Stimulated activated CD4-positive, alpha-beta T cell treated with anti-CD3 and anti-CD28 coated beads, Interleukin-12 subunit alpha, Interleukin-12 subunit beta, amount 100 ng/mL, for 24 hours (primary cell): ENCODE results near the gene SLC25A36.
"Not testable (repeated sequence)": the region's sequence is repeated elsewhere in the genome, so short reads cannot be mapped to it uniquely, and the experiment has no call there.

Experiments used
- DNase-seq, 2 experiments: peaks; one replicate each; pipeline ENCODE4 v3.0.0-alpha.2; 2020; ENCODE audit warnings: low read depth in 2 of 2

SLC25A36 gene

DNA sequence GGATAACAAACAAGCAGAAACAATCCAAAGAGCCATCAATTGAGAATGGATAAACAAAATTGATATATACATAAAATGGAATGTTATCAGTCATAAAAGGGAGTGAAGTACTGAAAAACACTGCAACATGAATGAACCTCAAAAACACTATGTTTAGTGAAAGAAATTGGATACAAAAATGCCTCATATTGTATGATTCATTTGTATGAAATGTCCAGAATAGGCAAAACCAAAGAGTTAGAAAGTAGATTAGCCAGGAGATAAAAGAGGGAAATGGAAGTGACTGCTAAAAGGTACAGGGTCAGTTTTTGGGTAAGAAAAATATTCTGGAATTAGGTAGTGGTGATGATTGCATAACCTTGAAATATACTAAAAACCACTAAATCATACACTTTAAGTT lies 9.8 kb upstream of the SLC25A36 start:
- DNase-seq, result no peak

DNA sequence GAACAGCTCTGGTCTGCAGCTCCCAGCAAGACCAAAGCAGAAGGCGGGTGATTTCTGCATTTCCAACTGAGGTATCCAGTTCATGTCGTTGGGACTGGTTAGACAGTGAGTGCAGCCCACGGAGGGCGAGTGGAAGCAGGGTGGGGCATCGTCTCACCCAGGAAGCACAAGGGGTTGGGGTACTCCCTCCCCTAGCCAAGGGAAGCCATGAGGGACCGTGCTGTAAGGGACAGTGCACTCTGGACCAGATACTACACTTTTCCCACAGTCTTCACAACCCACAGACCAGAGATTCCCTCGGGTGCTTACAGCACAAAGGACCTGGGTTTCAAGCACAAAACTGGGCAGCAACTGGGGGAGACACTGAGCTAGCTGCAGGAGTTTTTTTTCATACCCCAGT lies 8.5 kb upstream of the SLC25A36 start:
- DNase-seq, result no peak

DNA sequence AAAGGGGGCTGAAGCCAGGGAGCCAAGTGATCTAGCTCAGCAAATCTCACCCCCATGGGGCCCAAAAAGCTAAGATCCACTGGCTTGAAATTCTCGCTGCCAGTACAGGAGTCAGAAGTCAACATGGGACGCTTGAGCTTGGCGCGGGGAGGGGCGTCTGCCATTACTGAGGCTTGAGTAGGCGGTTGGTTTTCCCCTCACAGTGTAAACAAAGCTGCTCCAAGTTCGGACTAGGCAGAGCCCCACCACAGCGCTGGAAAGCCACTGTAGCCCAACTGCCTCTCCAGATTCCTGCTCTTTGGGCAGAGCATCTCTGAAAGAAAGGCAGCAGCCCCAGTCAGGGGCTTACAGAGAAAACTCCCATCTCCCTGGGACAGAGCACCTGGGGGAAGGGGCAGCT lies 8.1 kb upstream of the SLC25A36 start:
- DNase-seq, result no peak

DNA sequence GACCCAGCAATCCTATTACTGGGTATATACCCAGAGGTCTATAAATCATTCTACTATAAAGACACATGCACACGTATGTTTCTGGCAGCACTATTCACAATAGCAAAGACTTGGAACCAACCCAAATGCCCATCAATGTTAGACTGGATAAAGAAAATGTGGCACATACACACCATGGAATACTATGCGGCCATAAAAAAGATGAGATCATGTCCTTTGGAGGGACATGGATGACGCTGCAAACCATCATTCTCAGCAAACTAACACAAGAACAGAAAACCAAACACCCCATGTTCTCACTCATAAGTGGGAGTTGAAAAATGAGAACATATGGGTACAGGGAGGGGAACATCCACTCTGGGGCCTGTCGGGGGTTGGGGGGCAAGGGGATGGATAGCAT lies 2.3 kb upstream of the SLC25A36 start:
- not testable (repeated sequence) for DNase-seq

DNA sequence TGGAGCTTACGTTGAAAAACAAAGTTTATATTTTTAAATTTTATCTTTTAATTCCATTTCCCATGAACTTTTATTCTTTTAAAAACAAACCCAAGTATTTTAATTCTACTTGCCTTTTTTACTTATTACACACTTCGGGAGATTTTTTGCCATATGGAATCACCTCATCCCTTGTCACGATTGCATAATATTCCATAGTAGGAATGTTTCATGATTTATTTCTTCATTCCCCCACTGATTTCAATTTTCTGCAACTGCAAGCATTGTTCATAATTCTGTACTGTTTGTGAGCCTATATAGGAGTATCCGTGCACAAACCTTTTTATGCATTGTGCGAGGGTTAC lies 574 bp upstream of the SLC25A36 start:
- no peak for DNase-seq

DNA sequence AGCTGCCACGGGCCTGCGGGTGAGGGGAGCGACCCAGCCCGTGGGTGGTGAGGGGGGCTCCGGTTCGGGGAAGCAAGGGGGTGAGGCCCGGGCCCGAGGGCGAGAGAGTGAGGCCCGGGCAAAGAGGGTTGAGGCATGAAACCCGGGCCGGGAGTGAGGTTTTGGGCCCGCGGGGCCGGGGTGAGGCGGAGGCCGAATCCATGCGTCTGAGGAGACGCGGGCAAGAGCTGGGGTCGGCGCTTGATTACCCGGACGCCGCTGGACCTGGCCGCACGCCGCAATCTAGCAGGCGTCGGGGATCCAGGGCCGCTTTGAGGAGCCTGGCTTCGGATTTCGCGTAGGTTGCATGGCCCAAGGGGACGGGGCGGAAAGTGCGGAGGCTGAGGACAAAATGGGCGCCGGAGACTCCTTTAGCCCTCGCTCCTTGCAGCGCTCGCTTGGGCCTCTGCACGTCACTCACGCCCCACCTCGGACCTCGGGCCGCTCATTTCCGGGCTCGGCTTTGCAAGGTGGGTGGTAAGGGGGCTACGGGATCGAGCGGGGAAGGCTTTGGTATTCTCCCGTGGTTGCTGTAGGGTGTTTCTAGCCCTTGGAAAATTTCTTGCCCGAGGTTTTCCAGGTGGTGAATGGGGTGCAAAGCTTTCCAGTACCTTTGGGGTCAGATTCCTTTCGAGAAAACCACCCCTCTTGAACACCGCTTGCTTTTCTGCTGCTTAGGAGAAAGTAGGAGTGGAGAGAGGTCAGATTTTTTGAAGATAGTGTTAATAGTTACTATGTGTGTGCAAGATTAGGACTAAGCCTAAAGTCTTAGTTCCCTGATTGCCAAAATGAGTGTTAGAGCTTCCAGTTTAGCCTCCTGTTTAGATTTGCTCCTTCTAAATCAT lies 827 bp downstream of the SLC25A36 start:
- peak; percentile 4 to 28 for DNase-seq

DNA sequence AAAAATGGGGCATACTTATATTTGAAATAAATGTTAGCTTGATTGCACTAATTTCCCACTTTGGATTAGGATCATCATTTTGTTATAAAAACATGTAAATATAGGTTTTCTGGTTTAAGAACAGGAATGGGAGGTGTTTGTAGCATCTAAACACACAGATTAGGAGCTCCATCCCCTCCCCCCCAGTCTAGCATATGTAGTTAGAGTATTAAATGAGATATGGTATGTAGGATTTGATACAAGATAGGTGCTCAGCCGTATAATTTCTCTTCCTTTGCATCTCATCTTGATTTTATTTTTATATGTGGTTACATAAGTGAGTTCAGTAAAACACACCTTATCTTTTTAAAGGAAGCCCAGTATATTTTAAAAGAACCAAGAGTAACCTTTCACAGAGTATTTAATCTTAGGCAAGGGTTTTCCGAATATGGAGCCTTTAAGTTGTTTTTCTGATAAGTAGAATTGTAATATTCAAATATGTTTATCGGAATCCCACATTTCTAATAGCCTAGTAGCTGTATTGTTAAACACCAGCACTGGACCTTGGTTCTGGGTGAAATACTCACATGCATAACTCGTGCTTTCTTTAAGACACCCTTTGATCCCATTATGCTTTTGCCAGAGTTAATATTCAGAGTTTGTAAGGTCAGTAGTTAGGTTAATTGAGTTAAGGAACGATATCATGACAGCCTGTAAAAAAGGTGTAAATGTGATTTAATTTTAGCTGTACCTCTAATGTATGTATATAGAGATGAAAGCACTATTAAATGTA lies 2.3 kb downstream of the SLC25A36 start:
- DNase-seq, result no peak

DNA sequence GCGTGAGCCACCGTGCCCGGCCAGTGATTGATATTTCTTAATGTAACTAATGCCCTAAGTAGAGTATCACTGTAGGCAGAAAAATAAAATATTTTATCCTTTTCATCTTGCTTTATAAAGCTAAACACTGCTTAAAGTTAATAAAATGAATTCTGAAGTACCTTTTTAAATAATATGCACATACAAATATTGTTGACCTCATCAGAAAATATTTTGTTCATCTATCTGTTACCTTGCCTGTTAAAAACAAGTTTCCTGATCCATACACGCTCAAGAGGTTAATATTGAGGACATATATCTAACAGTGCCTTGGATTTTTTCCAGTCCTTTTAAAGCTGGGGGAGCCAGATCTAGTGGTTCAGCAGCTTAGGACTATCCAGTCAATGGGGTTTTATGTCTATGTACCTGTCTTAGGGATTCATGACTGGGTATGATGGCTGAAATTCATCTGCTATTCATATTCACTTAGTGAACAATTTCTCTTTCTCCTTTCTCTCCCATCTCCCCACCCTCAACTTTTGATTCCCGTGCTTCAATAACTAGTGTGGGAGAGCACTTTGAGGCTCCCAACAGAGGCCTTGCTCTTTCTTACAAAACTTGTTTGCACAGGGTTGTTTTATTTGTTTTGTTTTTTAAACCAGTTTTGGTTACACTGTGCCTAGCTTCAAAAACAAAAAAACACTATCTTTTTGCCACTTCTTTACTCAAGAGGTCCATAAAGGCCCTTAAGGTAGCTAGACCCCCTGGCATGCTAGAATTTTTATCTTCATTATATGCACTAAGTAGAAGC lies 7.0 kb downstream of the SLC25A36 start:
- no peak for DNase-seq

DNA sequence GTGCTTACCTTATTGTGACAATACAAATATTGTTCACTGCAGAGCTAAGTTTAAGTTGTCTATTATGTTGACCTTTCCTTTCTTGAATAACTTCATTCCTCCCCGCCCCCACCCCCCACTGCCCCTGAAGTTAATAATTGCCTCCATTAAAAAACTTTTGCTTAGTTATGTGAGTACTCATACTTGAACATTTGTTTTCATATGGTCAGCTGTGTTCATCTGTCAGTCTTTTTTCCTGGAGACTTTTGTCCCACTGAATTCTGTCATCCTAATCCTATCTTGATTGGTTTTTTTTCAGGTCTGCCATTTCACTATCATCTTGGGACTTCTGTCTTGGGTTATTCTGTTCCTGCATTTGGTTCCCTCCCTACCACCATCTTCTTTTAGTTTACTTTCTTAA lies 8.5 kb downstream of the SLC25A36 start:
- DNase-seq, result no peak

DNA sequence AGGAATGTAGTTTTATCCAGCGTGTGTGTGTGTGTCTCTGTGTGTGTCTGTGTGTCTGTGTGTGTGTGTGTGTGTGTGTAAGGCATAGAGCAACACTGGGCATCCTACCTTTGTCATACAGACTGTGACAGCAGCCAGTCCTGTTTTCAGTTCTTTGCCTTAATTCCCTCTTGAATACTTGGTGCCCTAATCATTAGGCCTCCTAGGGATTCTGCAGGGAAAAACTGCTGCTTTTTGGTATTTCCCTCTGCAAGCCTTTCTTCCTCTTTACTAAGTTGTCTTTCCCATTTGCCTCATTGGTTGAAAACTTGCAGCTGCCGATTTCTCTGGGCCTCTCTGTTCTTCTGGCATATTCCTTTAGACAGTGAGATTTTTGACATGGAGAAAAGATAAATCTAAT lies 9.2 kb downstream of the SLC25A36 start:
- DNase-seq, result no peak

DNA sequence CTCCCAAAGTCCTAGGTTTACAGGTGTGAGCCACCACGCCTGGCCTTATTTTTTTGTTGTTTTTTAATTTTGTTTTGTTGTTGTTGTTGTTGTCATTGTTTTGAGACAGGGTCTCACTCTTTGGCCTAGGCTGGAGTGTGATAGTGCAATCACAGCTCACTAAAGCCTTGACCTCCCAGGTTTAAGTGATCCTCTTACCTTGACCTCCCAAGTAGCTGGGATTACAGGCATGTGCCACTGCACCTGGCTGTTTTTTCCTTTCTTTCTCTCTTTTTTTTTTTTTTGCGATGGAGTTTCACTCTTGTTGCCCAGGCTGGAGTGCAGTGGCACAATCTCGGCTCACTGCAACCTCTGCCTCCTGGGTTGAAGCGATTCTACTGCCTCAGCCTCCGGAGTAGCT lies 10.1 kb downstream of the SLC25A36 start:
- not testable (repeated sequence) for DNase-seq

DNA sequence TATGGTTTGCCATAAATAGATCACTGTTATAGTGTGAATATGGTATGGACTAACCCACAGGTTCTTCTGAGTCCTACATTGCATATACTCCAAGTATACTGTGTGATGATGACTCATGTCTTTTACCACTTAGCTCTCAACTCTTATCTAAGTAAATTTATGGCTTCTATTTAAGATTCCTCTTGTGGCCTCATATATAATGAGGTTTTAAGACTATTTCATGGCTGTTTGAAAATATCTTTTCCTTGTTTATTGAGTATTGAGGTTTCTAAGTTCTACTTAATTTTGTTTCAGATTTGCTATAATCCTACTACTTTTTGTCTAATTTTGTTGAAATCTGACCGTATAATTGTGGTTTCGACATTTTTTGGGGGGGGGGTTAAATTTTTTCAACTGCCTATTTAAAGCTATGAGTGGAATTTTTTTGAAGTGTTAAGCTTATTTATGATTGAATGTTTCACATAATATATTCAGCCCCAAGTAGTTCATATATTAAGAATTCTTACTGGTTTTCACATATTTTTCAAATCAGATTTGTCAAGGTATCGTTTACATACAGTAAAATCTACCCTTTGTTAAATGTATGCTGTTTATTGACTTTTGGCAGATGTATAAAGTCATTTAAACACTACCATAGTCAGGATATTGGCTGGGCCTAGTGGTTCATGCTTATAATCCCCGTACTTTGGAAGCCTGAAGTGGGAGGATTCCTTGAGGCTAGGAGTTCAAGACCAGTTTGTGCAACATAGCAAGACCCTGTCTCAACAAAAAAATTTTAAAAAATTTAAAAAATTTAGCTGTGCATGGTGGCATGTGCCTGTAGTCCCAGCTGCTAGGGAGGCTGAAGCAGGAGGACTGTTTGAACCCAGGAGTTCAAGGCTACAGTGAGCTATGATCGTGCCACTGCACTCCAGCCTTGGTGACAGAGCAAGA lies 11.7 kb downstream of the SLC25A36 start:
- no peak for DNase-seq

DNA sequence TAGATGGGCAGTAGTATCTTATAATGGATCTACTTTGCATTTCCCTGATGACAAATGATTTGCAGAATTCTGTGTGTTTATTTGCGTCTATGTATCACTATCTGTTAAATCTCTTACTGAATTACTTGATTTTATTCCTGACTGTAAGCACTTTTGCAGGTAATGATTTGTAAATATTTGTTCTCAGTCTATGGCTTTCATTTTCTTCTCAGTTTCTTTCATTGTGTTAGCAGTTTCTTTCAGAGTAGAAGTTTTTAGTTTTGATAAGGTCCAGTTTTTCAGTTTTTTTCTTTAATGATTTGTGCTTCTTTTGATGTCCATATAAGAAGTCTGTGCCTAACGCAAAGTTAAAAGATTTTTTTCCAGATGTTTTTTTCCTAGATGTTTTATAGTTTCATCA lies 12.9 kb downstream of the SLC25A36 start:
- no peak for DNase-seq

DNA sequence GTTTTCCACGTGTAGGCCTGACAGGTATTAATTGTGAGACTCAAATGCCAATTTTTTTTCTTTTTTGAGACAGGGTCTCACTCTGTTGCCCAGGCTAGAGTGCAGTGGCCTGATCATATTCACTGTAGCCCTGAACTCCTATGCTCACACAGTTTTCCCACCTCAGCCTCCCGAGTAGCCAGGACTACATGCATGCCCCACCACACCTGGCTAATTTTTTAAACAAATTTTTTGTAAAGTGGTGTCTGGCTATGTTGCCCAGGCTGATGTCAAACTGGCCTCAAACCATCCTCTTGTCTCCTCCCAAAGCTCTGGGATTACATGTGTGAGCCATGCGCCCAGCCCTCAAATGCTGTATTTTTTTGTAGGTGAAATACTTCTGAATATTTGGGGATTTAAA lies 14.0 kb downstream of the SLC25A36 start:
- no peak for DNase-seq

DNA sequence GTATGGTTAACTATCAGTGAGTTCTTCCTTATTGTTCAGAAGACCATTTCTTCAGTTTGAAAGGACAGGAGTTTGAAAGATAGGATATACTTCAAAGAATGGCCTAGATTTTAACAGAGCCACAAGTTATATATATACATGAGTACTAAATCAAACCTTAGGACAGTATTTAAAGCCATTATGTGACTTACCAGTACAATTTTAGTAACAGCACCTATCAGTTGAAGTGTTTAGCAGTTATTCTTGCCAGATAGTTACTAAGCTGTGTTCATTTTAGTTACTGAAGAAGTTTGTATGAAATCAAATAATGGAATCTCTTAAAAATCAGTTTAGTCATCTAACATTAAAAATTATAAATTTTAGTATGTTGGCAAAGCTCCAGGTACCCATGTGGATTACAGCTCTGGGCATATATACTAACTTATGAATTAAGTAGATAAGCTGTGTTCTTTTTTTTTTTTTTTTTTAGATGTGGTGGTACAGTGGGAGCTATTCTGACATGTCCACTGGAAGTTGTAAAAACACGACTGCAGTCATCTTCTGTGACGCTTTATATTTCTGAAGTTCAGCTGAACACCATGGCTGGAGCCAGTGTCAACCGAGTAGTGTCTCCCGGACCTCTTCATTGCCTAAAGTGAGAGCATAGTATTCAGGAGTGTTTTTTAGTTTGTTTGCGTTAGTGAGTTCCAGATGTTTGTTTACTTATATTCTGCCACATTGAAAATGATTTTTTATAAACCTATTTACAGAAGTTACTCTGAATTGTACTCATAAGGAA lies 14.6 kb downstream of the SLC25A36 start:
- no peak for DNase-seq

DNA sequence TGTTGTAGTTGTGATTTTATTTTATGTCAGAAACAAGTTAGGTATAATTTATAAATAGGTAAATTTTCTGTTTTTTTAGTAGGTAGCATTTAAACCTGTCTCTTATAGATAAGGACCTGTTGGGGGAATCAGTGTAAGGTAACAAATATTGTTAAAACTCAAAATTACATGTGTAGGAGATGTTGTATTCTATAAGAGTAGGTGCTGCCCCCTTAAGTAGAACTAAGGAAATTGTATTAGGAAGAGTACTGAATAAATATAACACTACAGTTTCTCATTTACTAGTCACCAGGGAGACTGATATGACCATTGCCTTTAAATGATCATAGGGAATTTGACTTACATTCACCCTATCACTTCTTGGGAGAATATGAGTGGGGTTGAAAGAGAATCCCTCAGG lies 31.2 kb downstream of the SLC25A36 start:
- DNase-seq, result no peak

DNA sequence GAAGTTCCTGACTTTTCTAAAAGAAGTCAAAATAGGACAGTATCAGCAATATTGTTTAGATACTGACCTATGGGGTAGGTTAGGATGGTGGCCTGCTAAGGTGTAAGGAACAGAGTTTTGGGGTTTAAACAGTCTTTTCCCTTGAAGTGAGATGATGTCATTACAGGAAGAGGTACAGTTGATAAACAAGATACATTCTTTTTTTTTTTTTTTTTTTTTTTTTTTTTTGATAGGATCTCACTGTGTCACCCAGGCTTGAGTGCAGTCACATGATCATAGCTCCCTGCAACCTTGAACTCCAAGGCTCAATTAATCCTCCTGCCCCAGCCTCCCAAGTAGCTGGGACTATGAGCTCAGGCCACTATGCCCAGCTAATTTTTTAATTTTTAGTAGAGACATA lies 33.3 kb downstream of the SLC25A36 start:
- DNase-seq, result no peak

DNA sequence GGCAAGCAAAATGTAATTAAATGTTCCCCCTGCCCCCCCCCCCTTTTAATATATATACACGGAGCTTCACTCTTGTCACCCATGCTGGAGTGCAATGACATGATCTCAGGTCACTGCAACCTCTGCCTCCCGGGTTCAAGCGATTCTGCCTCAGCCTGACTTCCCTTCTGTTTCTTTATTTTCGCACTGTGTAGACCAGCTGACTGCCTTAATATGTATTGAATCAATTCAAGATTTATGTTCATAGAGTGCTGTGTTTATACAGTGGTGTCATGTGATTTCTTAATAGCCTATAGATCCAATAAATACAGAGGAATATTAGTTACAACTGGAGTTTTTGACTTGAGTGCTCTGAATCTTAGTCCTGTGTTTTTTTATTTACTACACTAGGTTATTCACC lies 39.0 kb downstream of the SLC25A36 start:
- no peak for DNase-seq

DNA sequence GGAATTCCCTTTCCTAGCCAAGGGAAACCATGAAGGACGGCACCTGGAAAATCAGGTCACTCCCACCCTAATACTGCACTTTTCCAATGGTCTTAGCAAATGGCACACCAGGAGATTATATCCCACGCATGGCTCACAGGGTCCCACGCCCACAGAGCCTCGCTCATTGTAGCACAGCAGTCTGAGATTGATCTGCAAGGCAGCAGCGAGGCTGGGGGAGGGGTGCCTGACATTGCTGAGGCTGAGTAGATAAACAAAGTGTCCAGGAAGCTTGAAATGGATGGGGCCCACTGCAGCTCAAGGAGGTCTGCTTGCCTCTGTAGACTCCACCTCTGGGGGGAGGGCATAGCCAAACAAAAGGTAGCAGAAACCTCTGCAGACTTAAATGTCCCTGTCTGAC lies 46.2 kb downstream of the SLC25A36 start:
- not testable (repeated sequence) for DNase-seq

DNA sequence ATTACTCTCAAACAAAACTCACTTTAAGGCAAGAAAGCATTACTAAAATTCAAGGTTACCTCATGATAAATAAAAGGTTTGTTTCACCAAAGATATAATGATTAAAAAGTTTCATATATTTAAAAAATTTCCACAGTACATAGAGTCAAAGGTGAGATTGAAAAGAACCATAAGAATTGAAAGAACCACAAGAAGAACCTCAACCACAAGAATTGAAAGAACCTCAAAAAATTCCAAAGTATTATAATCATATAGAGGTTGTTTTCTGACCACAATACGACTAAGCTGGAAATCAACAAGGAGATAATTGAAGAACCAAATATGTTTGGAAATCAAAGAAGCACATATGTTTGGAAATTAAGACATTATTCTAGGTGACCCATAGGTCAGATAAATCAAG lies 52.7 kb downstream of the SLC25A36 start:
- no peak for DNase-seq

DNA sequence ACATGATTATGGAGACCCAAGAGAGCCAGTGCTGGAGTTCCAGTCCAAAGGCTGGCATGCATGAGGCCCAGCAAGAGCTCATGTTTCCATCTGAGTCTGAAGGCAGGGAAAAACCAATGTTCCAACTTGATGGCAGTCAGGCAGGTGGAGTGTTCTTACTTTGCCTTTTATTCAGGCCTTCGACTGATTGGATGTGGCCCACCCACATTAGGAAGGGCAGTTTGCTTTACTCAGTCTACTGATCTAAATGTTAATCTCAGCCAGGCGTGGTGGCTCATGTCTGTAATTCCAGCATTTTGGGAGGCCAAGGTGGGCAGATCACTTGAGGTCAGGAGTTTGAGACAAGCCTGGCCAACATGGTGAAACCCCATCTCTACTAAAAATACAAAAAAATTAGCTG lies 53.2 kb downstream of the SLC25A36 start:
- DNase-seq, result not testable (repeated sequence)
